GM18526 (cell line): ENCODE data around the gene UGT2A2.

Experiments
- POLR2A ChIP-seq: IDR thresholded peaks from 3 replicates; pipeline ENCODE4 v1.6.1; 2011; ENCODE audit not compliant: insufficient read length; ENCODE audit errors: extremely low read depth

UGT2A2 gene

DNA sequence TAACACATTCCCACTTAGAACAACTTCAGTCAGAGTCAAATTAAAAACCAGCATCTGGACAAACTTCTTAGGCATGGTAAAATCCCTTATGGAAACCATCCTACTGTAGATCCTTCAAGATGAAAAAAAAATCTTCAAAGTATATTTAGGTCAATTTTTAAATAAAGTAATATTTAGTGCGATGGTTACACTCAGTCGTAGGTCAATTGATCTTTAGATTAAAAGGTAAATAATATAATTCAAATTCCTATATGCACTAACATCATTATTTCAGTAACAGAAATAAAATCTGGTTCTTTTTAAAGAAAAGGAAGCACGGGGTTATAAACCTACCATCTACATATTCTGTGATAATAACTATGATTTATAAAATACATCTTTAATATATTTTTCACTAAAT is at the start of gene UGT2A2:
Gene UGT2A2 (minus strand): TSS at position 101 of the 400 bp plus-strand sequence. CDS start 2 bp downstream, at position 99.
- TF ChIP-seq POLR2A = no peak

DNA sequence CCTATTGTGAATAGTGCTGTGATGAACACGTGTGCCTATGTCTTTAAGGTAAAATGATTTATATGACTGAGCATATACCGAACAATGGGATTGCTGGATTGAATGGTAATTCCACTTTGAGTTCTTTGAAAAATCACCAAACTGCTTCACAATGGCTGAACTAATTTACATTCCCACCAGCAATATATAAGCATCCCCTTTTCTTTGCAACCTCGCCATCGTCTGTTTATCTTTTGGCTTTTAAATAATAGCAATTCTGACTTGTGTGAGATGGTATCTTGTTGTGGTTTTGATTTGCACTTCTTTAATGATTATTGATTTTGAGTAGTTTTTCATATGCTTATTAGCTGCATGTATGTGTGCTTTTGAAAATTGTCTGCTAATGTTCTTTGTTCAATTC is 45.4 kb upstream of the UGT2A2 start:
- no peak for TF ChIP-seq POLR2A

- no peak for TF ChIP-seq POLR2A
These were observed 29.2 kb upstream of the UGT2A2 start for GRCh38 chr4:69668680-69669079.

DNA sequence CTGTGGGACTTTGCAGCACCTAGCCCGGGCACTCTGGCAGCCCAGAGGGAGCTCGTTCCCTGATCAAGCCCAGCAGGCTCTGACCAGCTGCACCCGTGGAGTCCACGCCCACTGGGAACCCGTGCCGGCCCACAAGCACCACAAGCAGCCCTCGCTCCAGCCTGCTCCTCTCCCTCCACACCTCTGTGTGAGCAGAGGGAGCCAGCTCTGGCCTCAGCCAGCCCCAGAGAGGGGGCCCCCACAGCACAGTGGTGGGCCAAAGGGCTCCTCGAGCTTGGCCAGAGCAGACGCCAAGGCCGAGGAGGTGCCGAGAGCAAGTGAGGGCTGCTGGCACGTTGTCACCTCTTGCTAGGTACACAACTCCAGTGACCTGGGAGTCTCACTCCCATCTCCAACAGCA is 18.7 kb upstream of the UGT2A2 start:
- TF ChIP-seq POLR2A = no peak

- no peak for TF ChIP-seq POLR2A
These were observed 17.3 kb upstream of the UGT2A2 start for GRCh38 chr4:69656653-69657158.

DNA sequence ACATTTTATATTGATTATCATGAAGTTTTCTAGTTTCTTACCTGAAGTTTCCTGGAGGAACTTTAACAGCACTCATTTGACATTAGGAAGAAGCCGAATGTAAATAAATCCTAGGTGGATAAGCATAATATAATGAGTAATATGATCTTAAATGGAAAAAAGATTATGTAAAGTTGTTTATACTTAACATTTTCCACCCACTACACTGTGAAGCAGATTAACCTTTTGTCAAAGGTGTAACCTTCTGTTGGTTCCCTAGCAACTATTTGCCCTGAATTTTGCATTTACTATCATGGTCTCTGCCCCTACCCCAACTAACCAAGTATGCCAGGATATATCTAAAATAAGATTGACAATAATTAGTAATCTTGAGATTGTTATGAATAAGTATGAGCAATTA is 13.7 kb upstream of the UGT2A2 start, which contains the start of gene UGT2A1:
Gene UGT2A1 (minus strand): TSS at position 101 of the 400 bp plus-strand sequence. CDS start 5,603 bp downstream, outside the sequence.
- no peak for TF ChIP-seq POLR2A

DNA sequence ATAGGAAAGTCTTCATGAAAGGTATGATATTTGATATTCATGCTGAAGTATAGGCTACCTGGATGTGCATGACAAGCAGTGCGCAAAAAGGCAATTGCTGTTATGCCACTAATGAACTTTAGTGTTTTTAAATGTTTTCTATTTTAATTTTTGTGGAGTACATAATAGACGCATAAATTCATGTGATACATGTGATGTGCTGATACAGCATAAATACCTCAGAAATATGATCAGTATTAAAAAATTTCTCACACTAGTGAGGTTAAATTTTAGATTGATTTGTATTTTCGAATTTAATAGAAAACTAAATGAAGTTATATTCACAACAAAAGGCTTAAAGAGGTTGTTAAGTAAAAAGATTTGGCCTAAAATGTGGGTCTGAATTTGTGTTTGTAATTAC is 11.4 kb upstream of the UGT2A2 start:
- no peak for TF ChIP-seq POLR2A

GRCh38 chr4:69649629-69650028 is 10.2 kb upstream of the UGT2A2 start:
- no peak for TF ChIP-seq POLR2A

DNA sequence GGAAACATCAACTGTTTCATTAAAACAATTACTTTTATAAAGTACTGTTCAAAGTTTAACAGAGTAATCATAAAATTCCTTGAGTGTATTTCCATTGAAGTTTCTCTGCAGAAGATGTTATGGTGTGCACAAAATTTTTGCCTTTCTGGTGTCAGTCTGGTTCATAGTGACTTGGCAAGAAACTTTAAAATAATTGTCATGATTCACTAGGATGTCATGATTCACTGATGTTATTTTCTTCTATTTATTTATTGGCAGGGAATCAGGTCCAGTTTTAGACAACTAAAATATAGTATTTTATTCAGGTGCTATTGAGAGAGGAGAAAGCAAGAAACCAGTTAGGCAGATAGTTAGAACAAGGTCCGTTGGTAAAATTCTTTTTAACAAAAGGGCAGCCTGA is 9.8 kb upstream of the UGT2A2 start:
- no peak for TF ChIP-seq POLR2A

GRCh38 chr4:69642961-69643360 is 3.5 kb upstream of the UGT2A2 start:
- no peak for TF ChIP-seq POLR2A

GRCh38 chr4:69640289-69640688 is 847 bp upstream of the UGT2A2 start:
- no peak for TF ChIP-seq POLR2A

GRCh38 chr4:69617083-69617694 is 22.3 kb downstream of the UGT2A2 start:
- no peak for TF ChIP-seq POLR2A

DNA sequence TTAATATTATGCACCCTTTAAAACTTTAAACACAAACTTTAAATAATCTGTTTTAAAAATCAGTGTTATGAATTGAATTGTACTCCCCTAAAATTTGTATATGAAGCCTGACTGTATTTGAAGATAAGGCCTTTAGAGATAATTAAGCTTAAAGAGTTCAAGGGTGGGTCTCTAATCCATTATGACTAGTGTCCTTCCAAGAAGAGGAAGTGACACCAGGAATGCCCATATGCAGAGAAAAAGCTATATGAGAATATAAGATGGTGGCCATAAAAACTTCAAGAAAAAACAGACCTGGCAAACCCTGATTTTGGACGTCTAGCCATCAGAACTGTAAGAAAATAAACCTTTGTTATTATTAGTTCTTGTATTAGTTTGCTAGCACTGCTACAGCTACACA is 29.0 kb downstream of the UGT2A2 start:
- no peak for TF ChIP-seq POLR2A

- TF ChIP-seq POLR2A = no peak
These were observed 38.4 kb downstream of the UGT2A2 start for GRCh38 chr4:69601065-69601464.

- TF ChIP-seq POLR2A = no peak
These were observed 39.4 kb downstream of the UGT2A2 start for GRCh38 chr4:69600013-69600412.

GRCh38 chr4:69594382-69594781 is 45.1 kb downstream of the UGT2A2 start:
- no peak for TF ChIP-seq POLR2A

DNA sequence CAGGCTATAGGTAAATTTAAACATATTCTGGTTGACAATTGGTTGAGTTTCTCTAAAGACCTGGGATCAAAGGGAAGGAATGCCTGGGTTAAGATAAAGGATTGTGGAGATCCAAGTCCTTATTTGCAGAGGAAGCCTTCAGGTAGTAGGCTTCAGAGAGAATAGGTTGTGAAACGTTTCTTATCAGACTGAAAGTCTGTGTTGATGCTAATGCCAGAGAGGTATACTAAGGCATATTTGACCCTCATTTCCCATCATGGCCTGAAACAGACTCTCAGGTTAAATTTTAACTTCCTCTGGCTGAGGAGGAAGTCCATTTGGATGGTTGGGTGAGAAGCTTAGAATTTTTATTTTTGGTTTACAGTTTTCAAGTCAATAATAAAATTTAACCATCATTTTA is 48.1 kb downstream of the UGT2A2 start:
- no peak for TF ChIP-seq POLR2A
